T-helper 2 cell treated with Interferon-gamma antibody and Interleukin-4, amounts not matched to agents 5 μg/mL and 100 μg/mL, for 36 hours (primary cell): Measurements from ENCODE around the gene ADGRD1.

Experiments
- DNase-seq: peaks from one replicate; pipeline ENCODE4 v3.0.0; 2021; ENCODE audit warnings: low spot score
- H3K27ac Mint-ChIP-seq: one replicate; pipeline ENCODE4 v1.8.0; 2021; ENCODE audit warnings: mild to moderate bottlenecking, mixed read lengths
- H3K27me3 Mint-ChIP-seq: one replicate; pipeline ENCODE4 v1.8.0; 2021; ENCODE audit warnings: low read depth, mixed read lengths
- H3K36me3 Mint-ChIP-seq: one replicate; pipeline ENCODE4 v1.8.0; 2021; ENCODE audit warnings: low read depth, mixed read lengths
- H3K4me1 Mint-ChIP-seq: one replicate; pipeline ENCODE4 v1.8.0; 2021; ENCODE audit warnings: low read depth, mixed read lengths
- H3K4me3 Mint-ChIP-seq: one replicate; pipeline ENCODE4 v1.8.0; 2022; ENCODE audit warnings: mild to moderate bottlenecking, moderate library complexity, mixed read lengths
- H3K9me3 Mint-ChIP-seq: one replicate; pipeline ENCODE4 v1.8.0; 2021; ENCODE audit warnings: mixed read lengths

ADGRD1 gene

DNA sequence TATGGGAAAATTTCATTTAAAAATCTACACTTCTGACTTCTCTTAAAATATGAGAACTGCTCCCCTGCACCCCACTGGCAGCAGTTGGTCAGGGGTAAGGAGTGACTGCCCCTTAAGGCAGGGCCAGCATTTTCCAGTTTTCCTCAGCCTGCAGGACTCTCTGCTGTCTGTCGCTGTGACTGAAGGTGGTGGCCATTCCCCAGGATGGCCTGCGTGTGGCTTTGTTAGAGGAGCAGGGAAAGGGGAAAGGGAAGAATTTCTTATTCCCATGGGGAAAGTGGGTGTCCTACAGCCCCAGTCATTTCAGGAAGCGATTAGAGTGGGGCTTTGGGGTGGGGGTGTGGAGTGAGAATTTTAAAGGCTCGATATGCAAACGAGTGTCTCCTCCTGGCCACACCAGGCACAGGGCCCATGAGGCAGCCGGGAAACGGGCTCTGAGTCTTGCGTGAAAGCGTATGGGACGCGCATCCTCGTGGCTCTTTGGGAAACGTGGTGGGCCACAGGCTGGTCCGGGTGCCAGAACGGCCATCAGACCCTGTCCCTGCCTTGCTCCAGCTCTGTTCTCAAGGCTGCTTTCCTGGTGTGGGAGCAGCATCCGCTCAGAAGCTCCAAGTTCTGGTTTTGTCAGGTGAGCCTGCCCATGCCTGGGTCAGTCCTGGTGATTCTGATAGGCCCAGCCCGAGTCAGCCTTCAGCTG, 23.5 kb downstream of the ADGRD1 start:
- Mint-ChIP-seq H3K4me3 (no peak overlapping the region), H3K27ac (no peak overlapping the region), H3K9me3 (no peaks in the 10 kb centered on the region), H3K36me3 (no peaks in the 10 kb centered on the region), H3K27me3 (peaks cover 7% of the 10 kb centered on the region), H3K4me1 (no peaks in the 10 kb centered on the region)
- DNase-seq = no peak

DNA sequence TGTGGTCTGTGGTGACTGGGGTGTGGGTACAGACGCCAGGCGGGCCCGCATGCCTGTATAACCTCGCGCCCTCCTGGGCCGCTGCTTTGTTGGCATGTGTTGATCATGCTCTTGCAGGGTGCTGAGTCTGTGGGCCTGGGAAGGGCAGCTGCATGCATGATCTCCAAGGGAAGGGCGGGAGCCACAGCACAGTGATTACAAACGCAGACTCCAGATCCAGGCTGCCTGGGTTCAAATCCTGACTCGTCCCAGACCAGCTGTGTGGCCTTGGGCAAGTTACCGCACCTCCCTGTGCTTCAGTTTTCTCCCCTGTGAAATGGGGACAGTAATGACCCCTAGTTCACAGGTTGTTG, 24.0 kb downstream of the ADGRD1 start:
- Mint-ChIP-seq H3K4me3 (no peak overlapping the region), H3K27ac (no peak overlapping the region), H3K9me3 (no peaks in the 10 kb centered on the region), H3K36me3 (no peaks in the 10 kb centered on the region), H3K4me1 (no peaks in the 10 kb centered on the region), H3K27me3 (peaks cover 7% of the 10 kb centered on the region)
- DNase-seq = no peak

DNA sequence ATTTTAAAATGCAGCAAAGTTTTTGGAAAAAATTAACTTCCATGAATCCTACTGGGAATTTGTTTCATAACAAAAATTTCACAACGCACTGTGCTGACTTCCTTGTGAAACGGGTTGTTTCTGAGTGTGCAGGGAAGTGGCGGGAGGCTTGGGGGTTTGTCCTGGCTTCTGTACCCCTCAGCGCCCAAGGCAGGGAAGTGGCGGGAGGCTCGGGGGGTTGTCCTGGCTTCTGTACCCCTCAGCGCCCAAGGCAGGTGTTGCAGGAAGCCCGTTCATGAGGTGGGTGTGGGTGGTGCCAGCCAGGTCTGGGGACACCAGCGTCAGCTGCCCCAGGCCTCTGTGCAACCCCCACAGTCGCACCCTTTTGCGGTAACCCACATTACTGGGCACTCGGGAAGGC, 25.1 kb downstream of the ADGRD1 start:
- no peak overlapping the region for H3K4me3 Mint-ChIP-seq
- H3K27me3 Mint-ChIP-seq = peaks cover 7% of the 10 kb centered on the region
- DNase-seq = no peak
- no peak overlapping the region for H3K27ac Mint-ChIP-seq
- H3K4me1 Mint-ChIP-seq = no peaks in the 10 kb centered on the region
- no peaks in the 10 kb centered on the region for H3K36me3 Mint-ChIP-seq
- no peaks in the 10 kb centered on the region for H3K9me3 Mint-ChIP-seq

DNA sequence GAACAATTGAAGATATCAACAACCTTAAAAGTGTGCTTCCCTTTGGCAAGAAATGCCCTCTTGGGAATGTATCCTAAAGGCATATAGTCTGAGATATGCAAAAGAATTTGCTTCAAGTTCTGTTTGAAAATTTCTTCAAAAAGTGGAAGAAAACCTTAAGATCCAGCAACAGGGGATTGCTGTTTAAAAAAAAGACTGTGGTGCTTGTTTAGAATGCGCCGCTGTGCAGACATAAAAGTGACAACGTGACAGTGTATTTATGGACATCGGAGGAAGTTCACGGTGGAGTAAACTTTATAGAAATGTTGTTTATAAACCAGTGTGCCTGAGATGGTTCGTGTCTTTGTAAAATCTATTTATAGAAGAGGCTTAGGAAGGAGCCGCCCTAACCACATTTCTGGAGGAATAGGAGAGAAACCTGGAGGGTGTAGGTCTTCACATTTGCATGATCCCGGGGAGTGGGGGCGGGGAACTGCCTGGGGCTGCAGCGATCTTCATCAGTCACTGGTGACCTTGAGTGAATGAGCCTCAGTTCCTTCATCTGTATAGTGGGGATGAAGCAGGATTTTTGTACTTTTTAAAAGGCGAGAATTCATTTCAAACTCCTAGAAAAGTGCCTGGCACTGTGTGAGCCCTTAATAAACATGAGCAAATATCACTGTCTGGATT, 27.5 kb downstream of the ADGRD1 start:
- Mint-ChIP-seq H3K4me3 (no peak overlapping the region), H3K9me3 (no peaks in the 10 kb centered on the region), H3K4me1 (no peaks in the 10 kb centered on the region), H3K27me3 (peaks cover 11% of the 10 kb centered on the region), H3K36me3 (no peaks in the 10 kb centered on the region), H3K27ac (no peak overlapping the region)
- DNase-seq = no peak

DNA sequence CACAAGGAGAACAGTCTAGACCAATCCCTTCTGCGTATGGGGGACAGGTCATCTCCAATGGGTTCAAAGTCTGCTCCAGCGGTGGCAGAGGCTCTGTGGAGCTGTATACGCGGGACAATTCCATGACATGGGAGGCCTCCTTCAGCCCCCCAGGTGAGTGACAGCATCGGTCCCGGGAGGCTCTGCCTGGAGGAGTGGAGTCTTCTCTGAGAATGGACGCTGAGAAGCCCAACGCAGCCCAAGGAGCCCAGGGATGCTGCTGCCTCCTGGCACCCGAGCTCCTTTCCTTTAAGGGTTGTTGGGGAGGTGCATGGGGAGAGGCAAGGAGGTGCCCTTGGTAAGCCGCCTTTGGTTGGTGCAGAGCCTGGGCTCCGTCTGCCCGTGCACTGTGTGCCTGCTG, 28.2 kb downstream of the ADGRD1 start:
- H3K4me1 Mint-ChIP-seq = no peaks in the 10 kb centered on the region
- peaks cover 11% of the 10 kb centered on the region for H3K27me3 Mint-ChIP-seq
- no peak overlapping the region for H3K4me3 Mint-ChIP-seq
- H3K36me3 Mint-ChIP-seq = no peaks in the 10 kb centered on the region
- DNase-seq = no peak
- no peak overlapping the region for H3K27ac Mint-ChIP-seq
- H3K9me3 Mint-ChIP-seq = no peaks in the 10 kb centered on the region

DNA sequence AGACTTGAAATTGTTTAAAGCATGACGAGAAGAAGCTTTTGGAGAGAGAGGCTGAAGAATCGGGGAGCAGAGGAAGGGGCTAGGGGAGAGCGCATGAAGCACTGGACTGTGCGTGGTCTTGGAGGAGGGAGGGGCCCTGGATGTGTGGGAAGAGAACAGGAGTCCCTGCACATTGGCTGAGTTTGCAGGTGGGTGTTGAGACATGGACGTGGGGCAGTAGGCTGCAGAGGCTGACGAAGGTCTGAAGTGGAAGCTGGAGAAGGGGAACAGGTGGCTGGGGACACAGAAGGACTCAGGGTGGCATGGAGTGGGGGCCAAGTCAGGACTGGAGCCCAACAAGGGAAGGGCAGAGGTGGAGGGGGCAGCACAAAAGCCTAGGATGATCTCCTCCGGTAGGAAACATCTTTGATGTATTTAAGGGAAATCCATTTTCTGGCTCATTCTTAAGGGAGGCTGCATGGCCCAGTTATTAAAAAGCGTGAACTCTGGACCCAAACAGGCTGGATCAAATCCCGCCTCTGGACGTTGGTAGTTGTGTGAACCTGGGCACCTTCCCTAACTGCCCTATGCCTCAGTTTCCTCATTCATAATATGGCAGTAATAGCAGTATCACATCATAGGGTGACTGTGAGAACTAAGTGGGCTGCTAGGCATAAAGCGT, 29.0 kb downstream of the ADGRD1 start:
- Mint-ChIP-seq H3K27ac (no peak overlapping the region), H3K4me1 (no peaks in the 10 kb centered on the region), H3K27me3 (peaks cover 11% of the 10 kb centered on the region), H3K4me3 (no peak overlapping the region), H3K9me3 (no peaks in the 10 kb centered on the region), H3K36me3 (no peaks in the 10 kb centered on the region)
- no peak for DNase-seq

DNA sequence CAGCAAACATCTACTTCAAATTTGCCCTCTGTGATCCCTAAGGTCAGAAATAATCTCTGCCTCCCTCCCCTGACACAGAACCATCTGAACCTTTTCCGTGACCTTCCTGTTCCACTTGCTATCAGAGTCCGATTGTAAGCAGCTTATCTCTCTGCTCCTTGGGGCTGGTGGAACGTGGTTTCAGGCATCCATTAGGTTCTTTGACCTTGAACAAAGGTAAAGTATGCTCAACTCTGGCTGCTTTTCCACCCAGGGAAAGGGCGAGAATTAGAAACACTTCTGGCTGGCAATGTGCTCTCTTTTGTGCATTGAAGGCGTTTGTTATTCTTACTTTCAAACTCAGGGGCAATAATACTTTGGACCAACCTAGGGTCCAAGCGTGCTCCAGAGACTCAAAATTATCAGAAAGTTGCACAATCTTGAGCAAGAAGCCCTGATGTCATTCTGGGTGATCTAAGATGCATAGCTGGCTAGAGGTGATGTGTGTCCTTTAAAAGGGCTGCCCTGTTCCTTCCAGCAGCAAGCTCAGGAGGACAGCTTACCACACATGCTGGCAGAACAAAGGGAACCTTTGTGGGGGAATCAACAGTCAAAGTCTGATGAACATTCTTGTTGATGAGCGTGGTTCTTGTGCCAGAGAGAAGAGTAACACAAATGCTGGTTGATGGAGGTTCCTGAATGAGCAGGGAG, 29.8 kb downstream of the ADGRD1 start:
- H3K27me3 Mint-ChIP-seq = peaks cover 11% of the 10 kb centered on the region
- H3K4me1 Mint-ChIP-seq = no peaks in the 10 kb centered on the region
- no peak overlapping the region for H3K27ac Mint-ChIP-seq
- H3K9me3 Mint-ChIP-seq = no peaks in the 10 kb centered on the region
- no peak overlapping the region for H3K4me3 Mint-ChIP-seq
- H3K36me3 Mint-ChIP-seq = no peaks in the 10 kb centered on the region
- no peak for DNase-seq

DNA sequence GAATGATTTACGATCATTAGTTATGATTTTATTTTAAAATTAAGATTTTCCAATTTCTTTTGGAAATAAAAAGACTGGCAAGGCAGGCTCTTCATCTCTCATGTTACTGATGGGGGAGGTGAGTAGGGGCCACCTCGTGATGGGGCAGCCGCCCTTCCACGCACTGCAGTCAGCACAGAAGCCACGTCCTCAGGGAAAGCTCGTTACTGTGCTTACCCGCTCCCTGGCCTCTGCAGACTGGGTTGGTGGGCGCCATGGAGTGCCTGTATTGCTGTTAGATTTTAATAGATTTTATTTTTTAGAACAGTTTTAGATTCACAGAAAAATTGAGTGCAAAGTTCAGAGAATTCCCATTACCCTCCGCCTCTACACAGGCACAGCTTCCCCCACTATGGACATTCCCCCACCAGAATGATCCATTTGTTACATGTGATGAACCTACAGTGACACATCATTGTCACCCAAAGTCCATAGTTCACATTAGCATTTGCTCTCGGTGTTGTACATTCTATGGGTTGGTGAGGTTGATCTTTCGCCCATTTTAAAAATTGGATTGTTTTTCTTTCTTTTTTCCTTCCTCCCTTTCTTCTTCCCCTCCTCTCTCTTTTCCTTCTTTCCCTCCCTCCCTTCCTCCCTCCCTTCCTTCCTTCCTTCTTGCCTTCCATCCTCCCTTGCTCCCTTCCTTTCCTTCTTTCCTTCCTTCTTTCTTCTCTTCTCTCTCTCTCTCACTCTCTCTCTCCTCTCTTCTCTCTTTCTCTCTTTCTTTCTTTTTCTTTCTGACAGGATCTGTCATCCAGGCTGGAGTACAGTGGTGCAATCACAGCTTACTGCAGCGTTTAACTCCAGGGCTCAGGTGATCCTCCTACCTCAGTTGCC, 30.7 kb downstream of the ADGRD1 start:
- peaks cover 11% of the 10 kb centered on the region for H3K27me3 Mint-ChIP-seq

DNA sequence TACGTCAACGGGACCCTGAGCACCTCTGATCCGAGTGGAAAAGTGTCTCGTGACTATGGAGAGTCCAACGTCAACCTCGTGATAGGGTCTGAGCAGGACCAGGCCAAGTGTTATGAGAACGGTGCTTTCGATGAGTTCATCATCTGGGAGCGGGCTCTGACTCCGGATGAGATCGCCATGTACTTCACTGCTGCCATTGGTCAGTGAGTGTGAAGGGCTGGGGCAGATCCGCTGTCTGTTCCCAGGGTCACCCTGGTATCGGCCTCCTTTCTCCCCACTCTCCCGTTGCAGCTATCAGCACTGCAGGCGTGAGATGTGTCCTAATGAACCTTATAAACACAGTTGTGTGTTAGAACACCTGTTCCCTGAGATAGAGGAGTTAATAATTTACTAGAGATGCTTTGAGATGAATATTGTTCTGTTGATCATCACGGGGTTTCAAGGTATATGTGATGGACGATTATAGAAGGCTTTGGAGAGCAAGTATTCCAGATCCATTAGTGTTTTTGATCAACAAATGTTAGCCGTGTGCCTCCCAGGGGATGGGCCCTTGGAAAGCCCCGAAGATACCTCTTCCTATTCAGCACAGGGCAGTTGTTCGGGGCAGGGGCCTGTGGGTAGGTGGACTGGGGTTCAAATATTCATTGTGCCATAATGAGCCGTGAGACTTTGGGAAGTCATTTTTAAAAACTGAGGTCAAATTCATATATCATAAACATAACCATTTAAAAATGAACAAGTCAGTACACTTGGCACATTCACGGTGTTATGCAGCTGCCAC, 33.6 kb downstream of the ADGRD1 start:
- no peaks in the 10 kb centered on the region for H3K36me3 Mint-ChIP-seq
- no peak overlapping the region for H3K27ac Mint-ChIP-seq
- peaks cover 10% of the 10 kb centered on the region for H3K27me3 Mint-ChIP-seq
- DNase-seq = no peak
- no peaks in the 10 kb centered on the region for H3K9me3 Mint-ChIP-seq
- no peak overlapping the region for H3K4me3 Mint-ChIP-seq
- H3K4me1 Mint-ChIP-seq = no peaks in the 10 kb centered on the region

More for the DNA sequence above, 30.7 kb downstream of the ADGRD1 start:
- H3K4me1 Mint-ChIP-seq = no peaks in the 10 kb centered on the region
- H3K36me3 Mint-ChIP-seq = no peaks in the 10 kb centered on the region
- no peak for DNase-seq
- no peak overlapping the region for H3K27ac Mint-ChIP-seq
- H3K4me3 Mint-ChIP-seq = no peak overlapping the region
- no peaks in the 10 kb centered on the region for H3K9me3 Mint-ChIP-seq

DNA sequence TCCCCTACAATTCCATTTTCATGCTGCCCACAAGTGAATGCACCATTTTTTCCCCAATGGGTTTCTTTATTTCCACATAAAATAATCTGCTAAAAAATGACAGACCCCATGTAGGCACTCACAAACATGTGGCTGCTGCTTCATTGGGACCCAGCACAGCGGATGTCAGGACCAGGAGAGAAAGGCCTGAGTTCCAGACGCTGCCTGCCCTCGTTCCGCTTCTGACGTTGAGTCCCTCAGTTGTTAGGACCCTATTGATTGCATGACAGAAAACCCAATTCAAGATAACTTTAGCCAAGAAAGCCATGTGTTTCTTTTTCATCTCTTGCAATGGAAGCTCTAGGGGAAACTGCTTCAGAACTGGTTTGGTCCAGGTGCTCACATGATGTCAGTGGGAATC, 34.6 kb downstream of the ADGRD1 start:
- Mint-ChIP-seq H3K36me3 (no peaks in the 10 kb centered on the region), H3K4me3 (no peak overlapping the region), H3K9me3 (no peaks in the 10 kb centered on the region), H3K27ac (no peak overlapping the region), H3K27me3 (peaks cover 10% of the 10 kb centered on the region), H3K4me1 (no peaks in the 10 kb centered on the region)
- no peak for DNase-seq

DNA sequence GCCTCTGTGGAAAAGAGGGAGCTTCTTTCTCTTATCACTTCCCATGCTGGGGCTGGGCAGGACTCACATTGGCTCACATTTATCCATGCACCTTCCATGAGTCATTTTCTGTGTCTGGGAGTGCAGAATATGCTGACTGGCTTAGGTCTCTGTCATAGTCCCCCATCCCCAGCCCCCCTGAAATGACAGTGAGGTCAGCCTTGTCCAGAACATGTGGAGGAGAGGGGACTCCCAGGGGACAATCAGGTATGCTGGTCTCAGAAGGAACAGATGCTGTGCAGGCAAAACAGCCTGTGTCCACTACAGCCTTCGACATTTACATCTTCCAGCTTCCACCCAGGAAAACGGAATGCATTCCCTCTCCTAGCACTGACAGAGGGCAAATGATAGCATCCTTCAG, 35.0 kb downstream of the ADGRD1 start:
- Mint-ChIP-seq H3K27me3 (peaks cover 10% of the 10 kb centered on the region), H3K27ac (no peak overlapping the region), H3K4me3 (no peak overlapping the region), H3K4me1 (no peaks in the 10 kb centered on the region), H3K36me3 (no peaks in the 10 kb centered on the region), H3K9me3 (no peaks in the 10 kb centered on the region)
- DNase-seq = no peak

DNA sequence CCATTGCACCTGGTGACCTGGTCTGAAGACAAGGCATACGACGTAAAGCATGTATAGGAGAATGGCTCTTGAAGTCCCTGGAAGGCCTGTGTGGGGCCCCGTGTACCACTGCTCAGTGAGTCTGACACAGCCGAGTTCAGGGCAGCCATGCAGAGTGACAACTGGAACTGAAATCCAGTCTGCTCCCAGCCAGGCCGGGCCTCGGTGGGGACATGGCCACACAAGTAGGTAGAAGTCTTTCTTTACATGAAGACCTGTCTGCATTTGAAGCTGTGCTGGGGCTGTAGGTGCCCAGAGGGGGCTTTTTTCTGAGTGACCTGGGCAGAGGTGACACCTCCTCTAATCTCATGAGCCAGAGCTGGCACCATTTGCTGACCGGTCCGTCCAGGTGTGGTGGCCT, 35.7 kb downstream of the ADGRD1 start:
- H3K36me3 Mint-ChIP-seq = no peaks in the 10 kb centered on the region
- H3K27ac Mint-ChIP-seq = no peak overlapping the region
- peaks cover 10% of the 10 kb centered on the region for H3K27me3 Mint-ChIP-seq
- H3K4me1 Mint-ChIP-seq = no peaks in the 10 kb centered on the region
- no peaks in the 10 kb centered on the region for H3K9me3 Mint-ChIP-seq
- H3K4me3 Mint-ChIP-seq = no peak overlapping the region
- DNase-seq = no peak

DNA sequence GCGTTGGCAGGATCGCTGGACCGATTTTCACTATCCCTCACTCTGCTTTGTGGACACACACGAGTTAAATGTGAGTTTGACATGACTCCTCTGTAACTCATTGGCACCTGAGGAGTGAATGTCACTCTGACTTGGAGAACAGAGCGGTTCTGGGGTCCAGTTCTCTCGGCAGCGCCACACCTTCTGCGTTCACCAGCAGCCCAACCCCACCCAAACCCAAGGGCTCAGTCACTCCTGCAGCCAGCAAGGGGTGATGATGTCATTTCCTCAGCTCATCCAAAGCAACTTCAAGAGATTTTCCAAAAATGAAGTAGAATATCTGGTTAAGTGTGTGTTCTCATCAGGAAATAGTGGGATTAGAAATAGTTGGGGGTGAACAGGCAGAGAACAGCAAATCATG, 36.3 kb downstream of the ADGRD1 start:
- DNase-seq = no peak
- no peaks in the 10 kb centered on the region for H3K36me3 Mint-ChIP-seq

More for the DNA sequence above, 36.3 kb downstream of the ADGRD1 start:
- H3K4me1 Mint-ChIP-seq = no peaks in the 10 kb centered on the region
- no peak overlapping the region for H3K27ac Mint-ChIP-seq
- H3K27me3 Mint-ChIP-seq = peaks cover 6% of the 10 kb centered on the region
- no peak overlapping the region for H3K4me3 Mint-ChIP-seq
- no peaks in the 10 kb centered on the region for H3K9me3 Mint-ChIP-seq
